GM12878 (cell line): ENCODE measurements around the gene TMEM232. TPM values are rescaled to one million over a fixed set of nuclear protein-coding genes. Genes with fewer than 3 reads are reported as not detected.

Experiments used
- ATF2 ChIP-seq: IDR thresholded peaks from 2 replicates; pipeline ENCODE4 v1.6.1; 2012; ENCODE audit warnings: low read length, inconsistent platforms
- ATF7 ChIP-seq: fragments of 450-650 bp; IDR thresholded peaks from 2 replicates; pipeline ENCODE4 v1.6.1; 2016; ENCODE audit warnings: low read depth, mild to moderate bottlenecking
- BCL3 ChIP-seq: IDR thresholded peaks from 2 replicates; pipeline ENCODE4 v1.6.1; 2011; ENCODE audit warnings: borderline replicate concordance, low read depth, mild to moderate bottlenecking, moderate library complexity, low read length; ENCODE audit not compliant: insufficient read depth, poor library complexity, severe bottlenecking
- CREB1 ChIP-seq: IDR thresholded peaks from 2 replicates; pipeline ENCODE4 v1.6.1; 2012; ENCODE audit warnings: low read depth, mild to moderate bottlenecking, inconsistent platforms
- E2F4 ChIP-seq: IDR thresholded peaks from 2 replicates; pipeline ENCODE4 v1.6.1; 2012; ENCODE audit warnings: low read depth, low read length, improper control_type of control experiment
- E2F8 ChIP-seq: fragments of 450-650 bp; IDR thresholded peaks from 2 replicates; pipeline ENCODE4 v1.6.1; 2018; ENCODE audit warnings: mild to moderate bottlenecking, low read depth, moderate library complexity; ENCODE audit not compliant: partially characterized antibody
- FOS ChIP-seq: IDR thresholded peaks from 3 replicates; pipeline ENCODE4 v1.6.1; 2011; ENCODE audit warnings: borderline replicate concordance; ENCODE audit not compliant: insufficient read length; ENCODE audit errors: extremely low read depth
- FOXK2 ChIP-seq: fragments of 450-650 bp; IDR thresholded peaks from 2 replicates; pipeline ENCODE4 v1.6.1; 2017; ENCODE audit warnings: mild to moderate bottlenecking, moderate library complexity
- GATAD2B ChIP-seq: fragments of 450-650 bp; conservative IDR thresholded peaks from 2 replicates; pipeline ENCODE4 v1.6.1; 2017; ENCODE audit warnings: low read depth, mild to moderate bottlenecking, moderate library complexity
- IKZF2 ChIP-seq, 2 experiments: fragments of 450-650 bp; IDR thresholded peaks; 2 replicates each; pipeline ENCODE4 v1.6.1; 2017; ENCODE audit warnings: mild to moderate bottlenecking in 2 of 2, moderate library complexity in 2 of 2
- MTA2 ChIP-seq: fragments of 450-650 bp; IDR thresholded peaks from 2 replicates; pipeline ENCODE4 v1.6.1; 2016; ENCODE audit warnings: low read depth, mild to moderate bottlenecking, moderate library complexity
- NR2C1 ChIP-seq: fragments of 450-650 bp; IDR thresholded peaks from 2 replicates; pipeline ENCODE4 v1.6.1; 2017; ENCODE audit warnings: antibody characterized with exemption, mild to moderate bottlenecking, moderate library complexity
- NR2F1 ChIP-seq: fragments of 450-650 bp; conservative IDR thresholded peaks from 2 replicates; pipeline ENCODE4 v1.6.1; 2017; ENCODE audit warnings: mild to moderate bottlenecking
- POLR2A ChIP-seq: IDR thresholded peaks from 2 replicates; pipeline ENCODE4 v1.6.1; 2011; ENCODE audit warnings: low read depth, mild to moderate bottlenecking, low read length
- RB1 ChIP-seq: fragments of 450-650 bp; formaldehyde crosslinking; IDR thresholded peaks from 2 replicates; pipeline ENCODE4 v1.6.1; 2017; ENCODE audit warnings: mild to moderate bottlenecking, borderline replicate concordance
- SMAD5 ChIP-seq: IDR thresholded peaks from 2 replicates; pipeline ENCODE4 v1.6.1; 2016; ENCODE audit warnings: antibody characterized with exemption, low read depth
- SMARCA5 ChIP-seq: fragments of 450-650 bp; IDR thresholded peaks from 2 replicates; pipeline ENCODE4 v1.6.1; 2017; ENCODE audit warnings: mild to moderate bottlenecking
- SMC3 ChIP-seq: IDR thresholded peaks from 2 replicates; pipeline ENCODE4 v1.6.1; 2011; ENCODE audit warnings: low read length, improper control_type of control experiment, borderline replicate concordance
- SREBF1 ChIP-seq: IDR thresholded peaks from 2 replicates; pipeline ENCODE4 v1.6.1; 2012; ENCODE audit warnings: mild to moderate bottlenecking, low read length
- STAT3 ChIP-seq: IDR thresholded peaks from 2 replicates; pipeline ENCODE4 v1.6.1; 2011; ENCODE audit warnings: low read depth, low read length, improper control_type of control experiment
- TBL1XR1 ChIP-seq: IDR thresholded peaks from 2 replicates; pipeline ENCODE4 v1.6.1; 2012; ENCODE audit warnings: low read depth, low read length, improper control_type of control experiment
- TCF12 ChIP-seq: IDR thresholded peaks from 2 replicates; pipeline ENCODE4 v1.6.1; 2011; ENCODE audit warnings: low read depth, mild to moderate bottlenecking, low read length
- USF1 ChIP-seq: IDR thresholded peaks from 2 replicates; pipeline ENCODE4 v1.6.1; 2011; ENCODE audit warnings: borderline replicate concordance, low read depth, mild to moderate bottlenecking, moderate library complexity, mixed read lengths, low read length; ENCODE audit not compliant: insufficient read depth; ENCODE audit errors: extremely low read length
- ZNF217 ChIP-seq: fragments of 450-650 bp; IDR thresholded peaks from 2 replicates; pipeline ENCODE4 v1.6.1; 2017; ENCODE audit warnings: antibody characterized with exemption, mild to moderate bottlenecking
- polyA plus RNA-seq, 11 experiments: library from polyadenylated mRNA; depleted of rRNA in 4 of 11; unstranded in 6 of 11; stranded (reverse) in 5 of 11; fragments of >200 nt; fragmentation: Nextera tagmentation in 4 of 11; fragmentation: Illumina TruSeq in 1 of 11; extraction: Ambion mirVana in 4 of 11; extraction: Trizol in 1 of 11; gene quantifications; 1 replicate in 1 of 11; 2 replicates in 10 of 11; pipeline versions ENCODE4 v1.2.1 to v1.2.3, GENCODE V29; 2011 to 2016; ENCODE audit warnings: inconsistent platforms in 2 of 11, missing spikeins in 2 of 11, low read depth in 1 of 11
- total RNA-seq, 4 experiments: library from RNA; depleted of rRNA in 3 of 4; stranded (reverse); fragments of >200 nt in 3 of 4; fragmentation: Illumina TruSeq in 1 of 4; extraction: Trizol in 1 of 4; gene quantifications; 2 replicates each; pipeline versions ENCODE4 v1.2.1 to v1.2.3, GENCODE V29; 2013 to 2021

The TMEM232 gene
- total and polyA plus RNA-seq, 10 of the 15 experiments (the other 5 are each of a cell fraction or from before 2014, with no cell fraction given): 0.29 to 1.3 (median 0.91) TPM

GRCh38 chr5:110751902-110752762, 25.7 kb upstream of the TMEM232 start (continued):
- TF ChIP-seq NR2C1: no peak
- no peak; the same call in 1 of the 2 replicates for TF ChIP-seq NR2F1
- TF ChIP-seq GATAD2B: no peak
- peak; percentile 62; the same call in 1 of the 2 replicates for TF ChIP-seq STAT3
- TF ChIP-seq TCF12: peak; percentile 52; the same call in 1 of the 2 replicates
- TF ChIP-seq USF1: no peak
- TF ChIP-seq BCL3: peak; percentile 42
- no peak for TF ChIP-seq SMC3
- TF ChIP-seq ZNF217: peak; percentile 83
- TF ChIP-seq POLR2A: peak; percentile 57
- peak; percentile 50; the same call in 1 of the 2 replicates for TF ChIP-seq SREBF1
- TF ChIP-seq RB1: no peak
- TF ChIP-seq ATF7: peak; percentile 84
- no peak for TF ChIP-seq E2F4
- no peak; the same call in 1 of the 2 replicates for TF ChIP-seq SMAD5
- TF ChIP-seq E2F8: peak; percentile 33
- peak; percentile 74; the same call in 1 of the 2 replicates for TF ChIP-seq TBL1XR1
- TF ChIP-seq CREB1: peak; percentile 61
- TF ChIP-seq IKZF2 (IDR thresholded peaks at IDR 0.05): peak; percentile 89 to 91
- TF ChIP-seq FOXK2: no peak
- no peak for TF ChIP-seq FOS
- peak; percentile 88 for TF ChIP-seq ATF2
- TF ChIP-seq SMARCA5: no peak
- TF ChIP-seq MTA2: peak; percentile 91
